Glutamatergic neuron (in vitro differentiated cells): ENCODE results near the gene MARS1. TPM values are rescaled to one million over a fixed set of nuclear protein-coding genes. Genes with fewer than 3 reads are reported as not detected.
A peak's percentile ranks its signal among the peaks of the same experiment; 100 is the strongest.
"Not testable (repeated sequence)": the region's sequence is repeated elsewhere in the genome, so short reads cannot be mapped to it uniquely, and the experiment has no call there.

Experiments used
- DNase-seq: peaks from one replicate; pipeline ENCODE4 v3.0.0; 2022
- H3K27ac Mint-ChIP-seq: one replicate; pipeline ENCODE4 v1.8.0; 2020; ENCODE audit warnings: mild to moderate bottlenecking, mixed read lengths, inconsistent platforms; ENCODE audit not compliant: unreplicated experiment
- H3K27me3 Mint-ChIP-seq: one replicate; pipeline ENCODE4 v1.8.0; 2020; ENCODE audit warnings: mild to moderate bottlenecking, moderate library complexity, mixed read lengths, inconsistent platforms; ENCODE audit not compliant: unreplicated experiment
- H3K36me3 Mint-ChIP-seq: one replicate; pipeline ENCODE4 v1.8.0; 2020; ENCODE audit warnings: mild to moderate bottlenecking, mixed read lengths, inconsistent platforms; ENCODE audit not compliant: unreplicated experiment
- H3K4me1 Mint-ChIP-seq: one replicate; pipeline ENCODE4 v1.8.0; 2020; ENCODE audit warnings: mild to moderate bottlenecking, low read depth, mixed read lengths, inconsistent platforms; ENCODE audit not compliant: unreplicated experiment
- H3K4me3 Mint-ChIP-seq: one replicate; pipeline ENCODE4 v1.8.0; 2020; ENCODE audit warnings: mild to moderate bottlenecking, mixed read lengths, inconsistent platforms; ENCODE audit not compliant: unreplicated experiment
- H3K9me3 Mint-ChIP-seq: one replicate; pipeline ENCODE4 v1.8.0; 2020; ENCODE audit warnings: mild to moderate bottlenecking, moderate library complexity, mixed read lengths, inconsistent platforms; ENCODE audit not compliant: unreplicated experiment
- CTCF ChIP-seq: fragments of 200-600 bp; sonication (generic); IDR thresholded peaks from one replicate; pipeline ENCODE4 v1.5.0; 2021; ENCODE audit not compliant: partially characterized antibody, unreplicated experiment
- total RNA-seq: library from RNA; stranded (reverse); fragmentation: NEBNext Ultra II Directional; extraction: Animal tissue kit (Norgen Biotek cat#: 25700); gene quantifications from one replicate; pipeline ENCODE4 v1.2.1, GENCODE V29; 2021; ENCODE audit not compliant: unreplicated experiment

The MARS1 gene
- total RNA-seq, 1 donor from 2014 or later, result 870 TPM

GRCh38 chr12:57511588-57512325 is 23.9 kb downstream of the MARS1 start:
- peaks cover 11% of the 10 kb centered on the region for H3K27me3 Mint-ChIP-seq
- TF ChIP-seq CTCF, result no peak
- peaks cover 19% of the 10 kb centered on the region for H3K9me3 Mint-ChIP-seq
- no peak for DNase-seq
- peak overlapping the region; percentile 55 for H3K4me3 Mint-ChIP-seq
- H3K4me1 Mint-ChIP-seq, result no peaks in the 10 kb centered on the region
- peak overlapping the region; percentile 77 for H3K27ac Mint-ChIP-seq
- peaks cover 12% of the 10 kb centered on the region for H3K36me3 Mint-ChIP-seq

- Mint-ChIP-seq H3K36me3 (peaks cover 12% of the 10 kb centered on the region), H3K4me1 (peaks cover 5% of the 10 kb centered on the region), H3K27ac (peak overlapping the region; percentile 64), H3K27me3 (peaks cover 11% of the 10 kb centered on the region), H3K4me3 (no peak overlapping the region), H3K9me3 (peaks cover 24% of the 10 kb centered on the region)
- no peak for DNase-seq
- TF ChIP-seq CTCF, result no peak
Observed at GRCh38 chr12:57512665-57513064, 24.8 kb downstream of the MARS1 start.

GRCh38 chr12:57513266-57513665 is 25.4 kb downstream of the MARS1 start:
- no peak overlapping the region for H3K4me3 Mint-ChIP-seq
- no peak overlapping the region for H3K27ac Mint-ChIP-seq
- H3K4me1 Mint-ChIP-seq, result peaks cover 7% of the 10 kb centered on the region
- H3K36me3 Mint-ChIP-seq, result peaks cover 12% of the 10 kb centered on the region
- peaks cover 23% of the 10 kb centered on the region for H3K9me3 Mint-ChIP-seq
- TF ChIP-seq CTCF, result no peak
- peaks cover 11% of the 10 kb centered on the region for H3K27me3 Mint-ChIP-seq
- DNase-seq, result no peak

- peaks cover 11% of the 10 kb centered on the region for H3K36me3 Mint-ChIP-seq
- peaks cover 26% of the 10 kb centered on the region for H3K9me3 Mint-ChIP-seq
- H3K27ac Mint-ChIP-seq, DNase-seq, H3K4me3 Mint-ChIP-seq: not testable (repeated sequence)
- H3K27me3 Mint-ChIP-seq, result peaks cover 11% of the 10 kb centered on the region
- peaks cover 10% of the 10 kb centered on the region for H3K4me1 Mint-ChIP-seq
Observed at GRCh38 chr12:57513677-57514076, 25.8 kb downstream of the MARS1 start.

GRCh38 chr12:57514246-57514645 is 26.4 kb downstream of the MARS1 start:
- Mint-ChIP-seq H3K9me3 (peaks cover 29% of the 10 kb centered on the region), H3K27me3 (peaks cover 12% of the 10 kb centered on the region), H3K4me1 (peaks cover 14% of the 10 kb centered on the region)
- H3K36me3 Mint-ChIP-seq, DNase-seq, H3K27ac Mint-ChIP-seq, H3K4me3 Mint-ChIP-seq: not testable (repeated sequence)

- DNase-seq, result no peak
- no peak for TF ChIP-seq CTCF
- H3K36me3 Mint-ChIP-seq, result peaks cover 7% of the 10 kb centered on the region
Observed at GRCh38 chr12:57514720-57515407, 27.0 kb downstream of the MARS1 start.

More at GRCh38 chr12:57514720-57515407, 27.0 kb downstream of the MARS1 start:
- Mint-ChIP-seq H3K27me3 (peaks cover 15% of the 10 kb centered on the region), H3K9me3 (peaks cover 32% of the 10 kb centered on the region), H3K4me3 (no peak overlapping the region), H3K4me1 (peaks cover 14% of the 10 kb centered on the region), H3K27ac (no peak overlapping the region)
